ENCODE data around the gene DAPL1.
"Not testable (repeated sequence)": the region's sequence is repeated elsewhere in the genome, so short reads cannot be mapped to it uniquely, and the experiment has no call there.

DAPL1 gene

DNA sequence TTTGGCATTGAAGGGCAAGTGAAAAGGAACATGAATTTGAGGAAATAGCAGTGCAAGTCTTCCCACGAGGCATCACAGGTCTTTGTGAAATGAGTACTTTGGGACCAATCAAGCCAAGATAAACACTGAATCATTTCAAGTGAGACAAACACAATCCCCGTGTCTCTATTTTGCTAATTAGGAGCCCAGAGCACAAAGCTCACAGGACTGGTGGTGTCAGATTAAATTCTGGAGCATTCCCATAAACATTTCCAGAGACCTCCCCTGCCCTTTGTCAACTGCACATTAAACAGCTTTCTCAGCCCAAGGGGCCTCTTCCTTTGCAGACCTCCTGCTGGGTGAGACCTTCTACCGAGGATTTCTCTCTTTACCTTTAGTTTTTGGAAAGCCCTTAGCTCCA is 50.7 kb downstream of the DAPL1 start:
- no peak overlapping the region for H3K4me3 ChIP-seq (ENCODE audit: low read depth, low read length)
- TF ChIP-seq, protein P1, sequence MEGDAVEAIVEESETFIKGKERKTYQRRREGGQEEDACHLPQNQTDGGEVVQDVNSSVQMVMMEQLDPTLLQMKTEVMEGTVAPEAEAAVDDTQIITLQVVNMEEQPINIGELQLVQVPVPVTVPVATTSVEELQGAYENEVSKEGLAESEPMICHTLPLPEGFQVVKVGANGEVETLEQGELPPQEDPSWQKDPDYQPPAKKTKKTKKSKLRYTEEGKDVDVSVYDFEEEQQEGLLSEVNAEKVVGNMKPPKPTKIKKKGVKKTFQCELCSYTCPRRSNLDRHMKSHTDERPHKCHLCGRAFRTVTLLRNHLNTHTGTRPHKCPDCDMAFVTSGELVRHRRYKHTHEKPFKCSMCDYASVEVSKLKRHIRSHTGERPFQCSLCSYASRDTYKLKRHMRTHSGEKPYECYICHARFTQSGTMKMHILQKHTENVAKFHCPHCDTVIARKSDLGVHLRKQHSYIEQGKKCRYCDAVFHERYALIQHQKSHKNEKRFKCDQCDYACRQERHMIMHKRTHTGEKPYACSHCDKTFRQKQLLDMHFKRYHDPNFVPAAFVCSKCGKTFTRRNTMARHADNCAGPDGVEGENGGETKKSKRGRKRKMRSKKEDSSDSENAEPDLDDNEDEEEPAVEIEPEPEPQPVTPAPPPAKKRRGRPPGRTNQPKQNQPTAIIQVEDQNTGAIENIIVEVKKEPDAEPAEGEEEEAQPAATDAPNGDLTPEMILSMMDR (IDR thresholded peaks at IDR 0.05; ENCODE audit: borderline replicate concordance, insufficient read depth, low read depth, low read length), result no peak

DNA sequence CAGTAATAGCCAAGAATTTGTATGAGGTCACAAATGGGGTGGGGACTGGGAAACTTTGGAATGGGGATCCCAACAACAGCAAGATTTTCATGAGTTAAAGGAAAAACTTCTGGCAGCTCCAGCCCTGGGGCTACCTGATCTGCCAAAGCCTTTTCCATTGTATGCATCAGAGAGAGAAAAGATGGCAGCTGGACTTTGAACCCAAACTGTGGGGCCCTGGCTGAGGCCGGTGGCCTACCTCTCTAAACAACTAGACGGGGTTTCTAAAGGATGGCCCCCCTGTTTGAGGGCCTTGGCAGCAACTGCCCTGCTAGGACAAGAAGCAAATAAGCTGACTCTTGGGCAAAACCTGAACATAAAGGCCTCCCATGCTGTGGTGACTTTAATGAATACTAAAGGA is 52.4 kb downstream of the DAPL1 start:
- H3K4me3 ChIP-seq (ENCODE audit: low read depth, low read length), result not testable (repeated sequence)

DNA sequence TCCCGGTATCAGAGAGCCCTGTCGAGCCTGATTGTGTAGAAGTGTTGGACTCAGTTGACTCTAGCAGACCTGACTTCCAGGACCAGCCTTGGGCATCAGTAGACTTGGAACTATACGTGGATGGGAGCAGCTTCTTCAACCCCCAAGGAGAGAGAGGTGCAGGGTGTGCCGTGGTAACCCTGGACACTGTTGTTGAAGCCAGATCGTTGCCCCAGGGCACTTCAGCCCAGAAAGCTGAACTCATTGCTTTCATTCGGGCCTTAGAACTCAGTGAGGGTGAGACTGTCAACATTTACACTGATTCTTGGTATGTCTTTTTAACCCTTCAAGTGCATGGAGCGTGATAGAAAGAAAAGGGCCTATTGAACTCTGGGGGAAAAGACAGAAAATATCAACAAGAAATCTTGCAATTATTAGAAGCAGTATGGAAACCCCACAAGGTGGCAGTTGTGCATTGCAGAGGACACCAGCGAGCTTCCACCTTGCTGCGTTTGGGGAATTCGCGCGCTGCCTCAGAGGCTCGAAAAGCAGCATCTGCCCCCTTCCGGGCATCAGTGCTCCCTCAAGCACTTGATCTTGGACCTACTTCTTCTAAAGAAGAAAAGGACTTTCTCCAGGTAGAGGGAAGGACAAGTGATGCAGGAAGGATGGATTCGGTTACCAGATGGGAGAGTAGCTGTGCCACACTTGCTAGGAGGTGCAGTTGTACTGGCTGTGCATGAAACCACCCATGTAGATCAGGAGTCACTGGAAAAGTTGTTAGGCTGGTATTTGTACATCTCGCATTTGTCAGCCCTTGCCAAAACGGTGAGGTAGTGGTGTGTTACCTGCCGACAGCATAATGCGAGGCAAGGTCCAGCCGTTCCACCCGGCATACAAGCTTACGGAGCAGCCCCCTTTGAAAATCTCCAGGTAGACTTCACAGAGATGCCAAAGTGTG is 53.2 kb downstream of the DAPL1 start:
- H3K4me3 ChIP-seq (ENCODE audit: low read depth, low read length), result not testable (repeated sequence)

DNA sequence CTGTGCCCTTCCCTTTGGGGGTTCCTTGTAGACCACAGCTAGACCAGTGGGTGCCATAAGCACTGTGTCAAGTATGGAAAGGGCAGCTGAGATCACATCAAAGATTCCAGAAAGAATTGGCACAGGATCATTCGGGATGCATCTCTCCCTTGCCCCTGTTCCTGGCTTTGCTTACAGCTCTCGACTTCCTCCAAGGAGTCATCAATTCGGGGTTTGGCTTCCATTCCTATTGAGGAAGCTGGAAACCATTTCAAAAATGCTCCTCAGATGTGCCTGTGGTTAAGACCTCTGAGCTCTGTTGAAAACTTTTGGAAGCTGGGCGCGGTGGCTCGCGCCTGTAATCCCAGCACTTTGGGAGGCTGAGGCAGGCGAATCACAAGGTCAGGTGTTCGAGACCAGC is 65.1 kb downstream of the DAPL1 start:
- not testable (repeated sequence) for H3K4me3 ChIP-seq (ENCODE audit: low read depth, low read length)

- H3K4me3 ChIP-seq (ENCODE audit: low read depth, low read length), result not testable (repeated sequence)
Measured at GRCh38 chr2:158861626-158862025, 66.5 kb downstream of the DAPL1 start.

- not testable (repeated sequence) for H3K4me3 ChIP-seq (ENCODE audit: low read depth, low read length)
Measured at GRCh38 chr2:158865469-158865868, 70.4 kb downstream of the DAPL1 start.

Measured in GM12875 (cell line).